Measurements from ENCODE around the gene SUMO3.

- TF ChIP-seq, protein P1, sequence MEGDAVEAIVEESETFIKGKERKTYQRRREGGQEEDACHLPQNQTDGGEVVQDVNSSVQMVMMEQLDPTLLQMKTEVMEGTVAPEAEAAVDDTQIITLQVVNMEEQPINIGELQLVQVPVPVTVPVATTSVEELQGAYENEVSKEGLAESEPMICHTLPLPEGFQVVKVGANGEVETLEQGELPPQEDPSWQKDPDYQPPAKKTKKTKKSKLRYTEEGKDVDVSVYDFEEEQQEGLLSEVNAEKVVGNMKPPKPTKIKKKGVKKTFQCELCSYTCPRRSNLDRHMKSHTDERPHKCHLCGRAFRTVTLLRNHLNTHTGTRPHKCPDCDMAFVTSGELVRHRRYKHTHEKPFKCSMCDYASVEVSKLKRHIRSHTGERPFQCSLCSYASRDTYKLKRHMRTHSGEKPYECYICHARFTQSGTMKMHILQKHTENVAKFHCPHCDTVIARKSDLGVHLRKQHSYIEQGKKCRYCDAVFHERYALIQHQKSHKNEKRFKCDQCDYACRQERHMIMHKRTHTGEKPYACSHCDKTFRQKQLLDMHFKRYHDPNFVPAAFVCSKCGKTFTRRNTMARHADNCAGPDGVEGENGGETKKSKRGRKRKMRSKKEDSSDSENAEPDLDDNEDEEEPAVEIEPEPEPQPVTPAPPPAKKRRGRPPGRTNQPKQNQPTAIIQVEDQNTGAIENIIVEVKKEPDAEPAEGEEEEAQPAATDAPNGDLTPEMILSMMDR (IDR thresholded peaks at IDR 0.05), result no peak
- no peak for TF ChIP-seq POLR2A (IDR thresholded peaks at IDR 0.05)
Measured at GRCh38 chr21:44865561-44866280, 47.9 kb upstream of the SUMO3 start.
